HG03066 (cell line): ENCODE measurements around the gene ROBO1.
"Not testable (repeated sequence)": the region's sequence is repeated elsewhere in the genome, so short reads cannot be mapped to it uniquely, and the experiment has no call there.

ENCODE experiments used
- ATAC-seq: cut with Tn5 transposase; IDR thresholded peaks from one replicate; pipeline ENCODE4 v1.9.1; 2021; ENCODE audit warnings: low read depth; ENCODE audit not compliant: unreplicated experiment

Gene ROBO1

GRCh38 chr3:78791753-78792152, 976.0 kb downstream of the ROBO1 start:
- ATAC-seq = no peak

- no peak for ATAC-seq
These were observed 979.0 kb downstream of the ROBO1 start for GRCh38 chr3:78788839-78789238.

- no peak for ATAC-seq
These were observed 982.8 kb downstream of the ROBO1 start for GRCh38 chr3:78785004-78785403.

GRCh38 chr3:78781351-78781750, 986.4 kb downstream of the ROBO1 start:
- ATAC-seq = no peak

- no peak for ATAC-seq
These were observed 1001.9 kb downstream of the ROBO1 start for GRCh38 chr3:78765671-78766485.

GRCh38 chr3:78764634-78765033, 1003.2 kb downstream of the ROBO1 start:
- ATAC-seq = no peak

GRCh38 chr3:78762121-78762520, 1005.7 kb downstream of the ROBO1 start:
- ATAC-seq = no peak

GRCh38 chr3:78761126-78761525, 1006.7 kb downstream of the ROBO1 start:
- no peak for ATAC-seq

- no peak for ATAC-seq
These were observed 1010.1 kb downstream of the ROBO1 start for GRCh38 chr3:78757731-78758130.

GRCh38 chr3:78754066-78754743, 1013.6 kb downstream of the ROBO1 start:
- ATAC-seq = no peak

- no peak for ATAC-seq
These were observed 1016.5 kb downstream of the ROBO1 start for GRCh38 chr3:78751266-78751665.

GRCh38 chr3:78750291-78750690, 1017.5 kb downstream of the ROBO1 start:
- not testable (repeated sequence) for ATAC-seq

GRCh38 chr3:78749056-78749455, 1018.7 kb downstream of the ROBO1 start:
- no peak for ATAC-seq

GRCh38 chr3:78745847-78746246, 1022.0 kb downstream of the ROBO1 start:
- no peak for ATAC-seq

- no peak for ATAC-seq
These were observed 1025.3 kb downstream of the ROBO1 start for GRCh38 chr3:78742491-78742890.

GRCh38 chr3:78742041-78742440, 1025.8 kb downstream of the ROBO1 start:
- no peak for ATAC-seq

- no peak for ATAC-seq
These were observed 1026.6 kb downstream of the ROBO1 start for GRCh38 chr3:78741066-78741645.

- ATAC-seq = no peak
These were observed 1029.0 kb downstream of the ROBO1 start for GRCh38 chr3:78738833-78739232.

- ATAC-seq = no peak
These were observed 1029.8 kb downstream of the ROBO1 start for GRCh38 chr3:78737988-78738387.

GRCh38 chr3:78736863-78737262, 1030.9 kb downstream of the ROBO1 start:
- no peak for ATAC-seq

- ATAC-seq = no peak
These were observed 1033.7 kb downstream of the ROBO1 start for GRCh38 chr3:78734048-78734637.
